GM23248 (cell line): ENCODE measurements around the gene MRPS31.

ENCODE experiments used
- EZH2 ChIP-seq: fragments of 200-600 bp; sonication (generic); IDR thresholded peaks from 2 replicates; pipeline ENCODE4 v1.6.1; 2018; ENCODE audit warnings: antibody characterized with exemption, mild to moderate bottlenecking; ENCODE audit not compliant: insufficient read depth, poor library complexity, severe bottlenecking
- EZH2phosphoT487 ChIP-seq: fragments of 200-600 bp; sonication (generic); IDR thresholded peaks from 2 replicates; pipeline ENCODE4 v1.6.1; 2018; ENCODE audit warnings: antibody characterized with exemption, moderate library complexity, mild to moderate bottlenecking, low read depth; ENCODE audit not compliant: insufficient read depth

DNA sequence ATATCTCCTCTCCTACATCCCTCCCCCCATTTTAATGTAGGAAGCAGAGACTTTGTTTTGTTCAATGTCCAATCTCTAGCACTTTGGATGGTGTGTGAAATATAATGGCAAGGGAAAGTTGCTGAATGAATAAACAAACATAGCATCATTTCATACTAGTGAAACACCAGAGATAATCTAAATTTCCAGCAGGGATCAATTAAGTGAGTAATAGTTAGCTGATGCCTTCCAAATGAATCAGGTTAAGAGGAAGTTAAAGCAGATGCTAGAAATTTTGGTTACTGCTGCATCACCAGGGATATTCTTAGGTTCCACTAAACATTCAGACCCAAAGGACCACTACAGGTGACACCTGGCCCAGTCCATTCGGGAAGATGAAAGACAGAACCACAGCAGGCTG is 8.1 kb downstream of the MRPS31 start:
- TF ChIP-seq EZH2, result no peak
- TF ChIP-seq EZH2phosphoT487, result peak; percentile 79; the same call in 1 of the 2 replicates
